SK-N-SH treated with all-trans-retinoic acid at 6 μM for 48 hours (cell line): Measurements from ENCODE around the gene HSD3B1.
"Not testable (repeated sequence)": the region's sequence is repeated elsewhere in the genome, so short reads cannot be mapped to it uniquely, and the experiment has no call there.

Experiments
- ATAC-seq: fragments of 200-7000 bp; cut with Tn5 transposase; 3 replicates; pipeline ENCODE4 v1.9.1; 2020; ENCODE audit warnings: mild to moderate bottlenecking, moderate library complexity
- ARNTL ChIP-seq: fragments of 450-650 bp; formaldehyde crosslinking; IDR thresholded peaks from 2 replicates; pipeline ENCODE4 v1.5.0; 2020; ENCODE audit warnings: low read depth, mild to moderate bottlenecking, moderate library complexity, borderline replicate concordance
- CREB5 ChIP-seq: fragments of 250-450 bp; sonication (Bioruptor Pico); IDR thresholded peaks from 2 replicates; pipeline ENCODE4 v1.5.1; 2020; ENCODE audit warnings: low read depth, mild to moderate bottlenecking, moderate library complexity
- CSRNP3 ChIP-seq: fragments of 250-450 bp; sonication (Bioruptor Pico); IDR thresholded peaks from 2 replicates; pipeline ENCODE4 v1.5.1; 2021; ENCODE audit warnings: mild to moderate bottlenecking, moderate library complexity
- ESRRG ChIP-seq: fragments of 250-450 bp; sonication (Bioruptor Pico); IDR thresholded peaks from 2 replicates; pipeline ENCODE4 v1.6.1; 2021; ENCODE audit warnings: mild to moderate bottlenecking
- ISL1 ChIP-seq: fragments of 250-450 bp; sonication (Bioruptor Pico); IDR thresholded peaks from 2 replicates; pipeline ENCODE4 v2.1.2; 2022; ENCODE audit warnings: mild to moderate bottlenecking, moderate library complexity
- POU6F1 ChIP-seq: fragments of 250-450 bp; sonication (Bioruptor Pico); IDR thresholded peaks from 2 replicates; pipeline ENCODE4 v1.8.0; 2021; ENCODE audit warnings: low read depth, mild to moderate bottlenecking, moderate library complexity, borderline replicate concordance
- PPARA ChIP-seq: fragments of 250-450 bp; sonication (Bioruptor Pico); IDR thresholded peaks from 2 replicates; pipeline ENCODE4 v1.5.0; 2020; ENCODE audit warnings: mild to moderate bottlenecking, borderline replicate concordance
- RARB ChIP-seq: fragments of 250-450 bp; sonication (Bioruptor Pico); IDR thresholded peaks from 2 replicates; pipeline ENCODE4 v1.8.0; 2021; ENCODE audit warnings: mild to moderate bottlenecking, moderate library complexity
- TCF4 ChIP-seq: fragments of 250-450 bp; sonication (Bioruptor Pico); IDR thresholded peaks from 2 replicates; pipeline ENCODE4 v1.8.0; 2021; ENCODE audit warnings: mild to moderate bottlenecking, moderate library complexity, borderline replicate concordance
- TSHZ2 ChIP-seq: fragments of 250-450 bp; sonication (Bioruptor Pico); IDR thresholded peaks from 2 replicates; pipeline ENCODE4 v1.5.0; 2020; ENCODE audit warnings: mild to moderate bottlenecking, moderate library complexity
- ZFP3 ChIP-seq: fragments of 250-450 bp; sonication (Bioruptor Pico); IDR thresholded peaks from 2 replicates; pipeline ENCODE4 v1.5.0; 2020; ENCODE audit warnings: mild to moderate bottlenecking, moderate library complexity
- ZFP30 ChIP-seq: fragments of 450-650 bp; formaldehyde crosslinking; IDR thresholded peaks from 2 replicates; pipeline ENCODE4 v1.5.0; 2022; ENCODE audit warnings: mild to moderate bottlenecking, moderate library complexity
- ZNF565 ChIP-seq: fragments of 450-650 bp; formaldehyde crosslinking; conservative IDR thresholded peaks from 2 replicates; pipeline ENCODE4 v1.5.0; 2020; ENCODE audit warnings: low read depth, mild to moderate bottlenecking, moderate library complexity
- ZNF70 ChIP-seq: fragments of 450-650 bp; formaldehyde crosslinking; IDR thresholded peaks from 2 replicates; pipeline ENCODE4 v1.5.0; 2020; ENCODE audit warnings: mild to moderate bottlenecking, moderate library complexity

Gene HSD3B1

GRCh38 chr1:119556423-119556822 lies 49.4 kb downstream of the HSD3B1 start (continued):
- TF ChIP-seq TSHZ2 (CRISPR knock-in tag) (no peak), TCF4 (no peak), POU6F1 (CRISPR knock-in tag) (no peak), PPARA (CRISPR knock-in tag) (no peak), CSRNP3 (no peak)

GRCh38 chr1:119560402-119560801 lies 53.4 kb downstream of the HSD3B1 start:
- not testable (repeated sequence) for ATAC-seq

- ATAC-seq: no peak
- TF ChIP-seq CSRNP3 (no peak), ZFP3 (CRISPR knock-in tag) (no peak), RARB (CRISPR knock-in tag) (no peak), PPARA (CRISPR knock-in tag) (no peak), CREB5 (CRISPR knock-in tag) (no peak), ARNTL (no peak), ZNF565 (CRISPR knock-in tag) (no peak), ZNF70 (CRISPR knock-in tag) (no peak), ESRRG (CRISPR knock-in tag) (no peak), ISL1 (no peak), ZFP30 (CRISPR knock-in tag) (no peak)
These were observed 57.5 kb downstream of the HSD3B1 start for GRCh38 chr1:119564548-119564947.
